Body of pancreas (tissue), 4 donors: ENCODE results near the gene ADCY5.

Source experiments
- CTCF ChIP-seq, 7 experiments: fragments of 450-650 bp in 4 of 7; fragments of 200-600 bp in 3 of 7; sonication (generic) in 3 of 7; IDR thresholded peaks; one replicate each; pipeline ENCODE4 v1.5.1; 2016 to 2019; ENCODE audit warnings: antibody characterized with exemption in 7 of 7
- POLR2A ChIP-seq, 3 donors: fragments of 450-650 bp; IDR thresholded peaks; one replicate each; pipeline ENCODE4 v1.6.1; 2016; ENCODE audit warnings: antibody characterized with exemption in 3 of 3, mild to moderate bottlenecking in 2 of 3

GRCh38 chr3:123279121-123279520 lies 169.8 kb downstream of the ADCY5 start:
- TF ChIP-seq CTCF (IDR thresholded peaks at IDR 0.05) (no peak), POLR2A (IDR thresholded peaks at IDR 0.05) (no peak)
